Esophagus squamous epithelium (tissue), 4 donors: ENCODE results near the gene SAMD1.

Experiments
- CTCF ChIP-seq, 6 experiments: fragments of 450-650 bp in 4 of 6; fragments of 200-600 bp in 2 of 6; sonication (generic) in 2 of 6; IDR thresholded peaks; one replicate each; pipeline ENCODE4 v1.5.1; 2016 to 2019; ENCODE audit warnings: antibody characterized with exemption in 6 of 6, mild to moderate bottlenecking in 4 of 6, moderate library complexity in 4 of 6
- POLR2A ChIP-seq, 4 donors: fragments of 450-650 bp; IDR thresholded peaks; one replicate each; pipeline ENCODE4 v1.6.1; 2017; ENCODE audit warnings: antibody characterized with exemption in 4 of 4, mild to moderate bottlenecking in 4 of 4, moderate library complexity in 3 of 4

GRCh38 chr19:14072535-14073260 lies 17.9 kb downstream of the SAMD1 start, which contains the start of gene MISP3:
- no peak for TF ChIP-seq CTCF (IDR thresholded peaks at IDR 0.05)
- no peak for TF ChIP-seq POLR2A (IDR thresholded peaks at IDR 0.05)
